Fibroblast of skin of right quadriceps (primary cell): ENCODE measurements around the gene P4HA2.
A peak's percentile ranks its signal among the peaks of the same experiment; 100 is the strongest.

ENCODE experiments used
- DNase-seq: peaks from one replicate; pipeline ENCODE4 v3.0.0-alpha.2; 2013

P4HA2 gene

GRCh38 chr5:132264546-132265335 lies 37.1 kb upstream of the P4HA2 start:
- DNase-seq = no peak

- DNase-seq = peak; percentile 83
Observed at GRCh38 chr5:132263548-132264261, 36.1 kb upstream of the P4HA2 start.

GRCh38 chr5:132262882-132263547 lies 35.4 kb upstream of the P4HA2 start:
- DNase-seq = no peak

- no peak for DNase-seq
Observed at GRCh38 chr5:132261881-132262845, 34.5 kb upstream of the P4HA2 start.

- DNase-seq = peak; percentile 89
Observed at GRCh38 chr5:132260714-132261551, 33.3 kb upstream of the P4HA2 start.

GRCh38 chr5:132260051-132260450 lies 32.4 kb upstream of the P4HA2 start:
- DNase-seq = no peak

GRCh38 chr5:132259069-132259851 lies 31.6 kb upstream of the P4HA2 start:
- DNase-seq = peak; percentile 91

- peak; percentile 54 for DNase-seq
Observed at GRCh38 chr5:132258102-132259068, 30.7 kb upstream of the P4HA2 start.

- peak; percentile 62 for DNase-seq
Observed at GRCh38 chr5:132257131-132258101, 29.8 kb upstream of the P4HA2 start, which contains the start of gene PDLIM4. TSS of gene PDLIM4 (plus strand) at chr5:132257696. CDS start at chr5:132257735, 39 bp downstream.

GRCh38 chr5:132256783-132257130 lies 29.1 kb upstream of the P4HA2 start:
- no peak for DNase-seq

GRCh38 chr5:132256086-132256782 lies 28.6 kb upstream of the P4HA2 start:
- no peak for DNase-seq

- DNase-seq = no peak
Observed at GRCh38 chr5:132254321-132254977, 26.8 kb upstream of the P4HA2 start.

- DNase-seq = no peak
Observed at GRCh38 chr5:132253452-132254320, 26.0 kb upstream of the P4HA2 start.

- DNase-seq = no peak
Observed at GRCh38 chr5:132253008-132253441, 25.4 kb upstream of the P4HA2 start.

- DNase-seq = no peak
Observed at GRCh38 chr5:132251220-132251725, 23.6 kb upstream of the P4HA2 start.

GRCh38 chr5:132250547-132250946 lies 22.9 kb upstream of the P4HA2 start:
- no peak for DNase-seq
